Right atrium auricular region (tissue), 2 donors: ENCODE data around the gene CUEDC1. TPM values are rescaled to one million over a fixed set of nuclear protein-coding genes. Genes with fewer than 3 reads are reported as not detected.
A peak's percentile ranks its signal among the peaks of the same experiment; 100 is the strongest.

Source experiments
- DNase-seq: peaks from one replicate; pipeline ENCODE4 v3.0.0-alpha.2; 2019; ENCODE audit warnings: low spot score
- H3K27ac ChIP-seq, 2 donors: fragments of 200-600 bp; sonication (generic); 1 replicate in 1 of 2; 2 replicates in 1 of 2; pipeline ENCODE4 v1.5.1; 2016 to 2019
- H3K27me3 ChIP-seq, 2 donors: fragments of 200-600 bp; sonication (generic); one replicate each; pipeline versions ENCODE4 v1.5.1 to v1.6.0; 2017 to 2019
- H3K36me3 ChIP-seq: fragments of 200-600 bp; sonication (generic); one replicate; pipeline ENCODE4 v1.5.1; 2016
- H3K4me1 ChIP-seq, 2 donors: fragments of 200-600 bp; sonication (generic); one replicate each; pipeline versions ENCODE4 v1.5.1 to v1.6.0; 2017 to 2019
- H3K4me3 ChIP-seq, 2 donors: fragments of 200-600 bp; sonication (generic); 1 replicate in 1 of 2; 2 replicates in 1 of 2; pipeline ENCODE4 v1.5.1; 2017 to 2019; ENCODE audit warnings: mild to moderate bottlenecking in 1 of 2, moderate library complexity in 1 of 2
- H3K9me3 ChIP-seq, 2 donors: fragments of 200-600 bp; sonication (generic); one replicate each; pipeline ENCODE4 v1.5.1; 2019
- CTCF ChIP-seq, 2 donors: fragments of 200-600 bp; sonication (generic); IDR thresholded peaks; one replicate each; pipeline ENCODE4 v1.5.1; 2019; ENCODE audit warnings: antibody characterized with exemption in 2 of 2
- total RNA-seq, 2 donors: library from RNA; depleted of rRNA; stranded (reverse); fragments of >200 nt; gene quantifications; one replicate each; pipeline ENCODE4 v1.1.0, GENCODE V29; 2016

Gene CUEDC1
- total RNA-seq, 2 donors from 2014 or later, result 32.5 to 33.3 TPM

GRCh38 chr17:57920916-57921703 lies 34.1 kb downstream of the CUEDC1 start:
- Histone ChIP-seq H3K36me3 (no peaks in the 10 kb centered on the region), H3K4me1 (peaks cover 0 to 76% of the 10 kb centered on the region in 2 donors), H3K27ac (peak overlapping the region; percentile 68 to 73), H3K9me3 (no peaks in the 10 kb centered on the region), H3K27me3 (no peaks in the 10 kb centered on the region), H3K4me3 (no peak overlapping the region)
- no peak for TF ChIP-seq CTCF (IDR thresholded peaks at IDR 0.05)
- no peak for DNase-seq

- no peaks in the 10 kb centered on the region for H3K36me3 ChIP-seq
- H3K27ac ChIP-seq, result no peak overlapping the region
- peaks cover 0 to 76% of the 10 kb centered on the region in 2 donors for H3K4me1 ChIP-seq
- TF ChIP-seq CTCF (IDR thresholded peaks at IDR 0.05), result no peak
- H3K9me3 ChIP-seq, result no peaks in the 10 kb centered on the region
- H3K27me3 ChIP-seq, result no peaks in the 10 kb centered on the region
- DNase-seq, result no peak
- H3K4me3 ChIP-seq, result no peak overlapping the region
Measured at GRCh38 chr17:57919918-57920317, 35.3 kb downstream of the CUEDC1 start.

GRCh38 chr17:57918017-57918895 lies 37.0 kb downstream of the CUEDC1 start:
- TF ChIP-seq CTCF (IDR thresholded peaks at IDR 0.05), result no peak
- H3K36me3 ChIP-seq, result no peaks in the 10 kb centered on the region
- H3K27ac ChIP-seq, result peak overlapping the region; percentile 27 to 70
- H3K4me3 ChIP-seq, result no peak overlapping the region
- no peaks in the 10 kb centered on the region for H3K27me3 ChIP-seq
- no peaks in the 10 kb centered on the region for H3K9me3 ChIP-seq
- DNase-seq, result no peak
- H3K4me1 ChIP-seq, result peaks cover 0 to 85% of the 10 kb centered on the region in 2 donors

GRCh38 chr17:57916925-57917858 lies 38.0 kb downstream of the CUEDC1 start:
- no peak for TF ChIP-seq CTCF (IDR thresholded peaks at IDR 0.05)
- DNase-seq, result no peak
- no peaks in the 10 kb centered on the region for H3K9me3 ChIP-seq
- peaks cover 0 to 85% of the 10 kb centered on the region in 2 donors for H3K4me1 ChIP-seq
- no peaks in the 10 kb centered on the region for H3K27me3 ChIP-seq
- H3K4me3 ChIP-seq, result no peak overlapping the region
- H3K36me3 ChIP-seq, result no peaks in the 10 kb centered on the region
- H3K27ac ChIP-seq, result peak overlapping the region; percentile 70 to 86

GRCh38 chr17:57915985-57916757 lies 39.0 kb downstream of the CUEDC1 start:
- peak overlapping the region; percentile 70 to 86 for H3K27ac ChIP-seq
- H3K36me3 ChIP-seq, result no peaks in the 10 kb centered on the region
- H3K9me3 ChIP-seq, result no peaks in the 10 kb centered on the region
- H3K4me3 ChIP-seq, result no peak overlapping the region
- H3K27me3 ChIP-seq, result no peaks in the 10 kb centered on the region
- H3K4me1 ChIP-seq, result peaks cover 0 to 85% of the 10 kb centered on the region in 2 donors
- no peak for TF ChIP-seq CTCF (IDR thresholded peaks at IDR 0.05)
- DNase-seq, result no peak
